Uterus (tissue), 4 donors: ENCODE results near the gene SAE1. TPM values are rescaled to one million over a fixed set of nuclear protein-coding genes. Genes with fewer than 3 reads are reported as not detected.
A peak's percentile ranks its signal among the peaks of the same experiment; 100 is the strongest.
"Not testable (repeated sequence)": the region's sequence is repeated elsewhere in the genome, so short reads cannot be mapped to it uniquely, and the experiment has no call there.

Experiments used
- DNase-seq, 2 donors: peaks; one replicate each; pipeline ENCODE4 v3.0.0-alpha.2; 2019 to 2020
- H3K27ac ChIP-seq, 2 donors: fragments of 200-600 bp; sonication (generic); 1 replicate in 1 of 2; 2 replicates in 1 of 2; pipeline ENCODE4 v1.5.1; 2016 to 2018
- H3K27me3 ChIP-seq, 2 donors: fragments of 200-600 bp; sonication (generic); one replicate each; pipeline ENCODE4 v1.5.1; 2018 to 2019; ENCODE audit warnings: control low read depth in 1 of 2
- H3K36me3 ChIP-seq, 2 donors: fragments of 200-600 bp; sonication (generic); one replicate each; pipeline ENCODE4 v1.5.1; 2019; ENCODE audit warnings: control low read depth in 1 of 2
- H3K4me1 ChIP-seq, 2 donors: fragments of 200-600 bp; sonication (generic); one replicate each; pipeline ENCODE4 v1.5.1; 2018 to 2019; ENCODE audit warnings: control low read depth in 1 of 2
- H3K4me3 ChIP-seq, 2 donors: fragments of 200-600 bp; sonication (generic); 1 replicate in 1 of 2; 2 replicates in 1 of 2; pipeline ENCODE4 v1.5.1; 2018 to 2019; ENCODE audit warnings: mild to moderate bottlenecking in 1 of 2
- H3K9me3 ChIP-seq, 2 donors: fragments of 200-600 bp; sonication (generic); one replicate each; pipeline ENCODE4 v1.5.1; 2019; ENCODE audit warnings: control low read depth in 1 of 2
- POLR2A ChIP-seq, 2 donors: fragments of 450-650 bp; IDR thresholded peaks; one replicate each; pipeline ENCODE4 v1.6.1; 2016; ENCODE audit warnings: antibody characterized with exemption in 2 of 2, mild to moderate bottlenecking in 1 of 2, moderate library complexity in 1 of 2
- intact Hi-C: fragments of 100-400 bp; cut with DNase I; formaldehyde crosslinking; loops from one replicate; pipeline ENCODE4 v1.15.1; 2023; ENCODE audit warnings: low total_unique reads
- total RNA-seq, 4 donors: library from RNA; depleted of rRNA in 3 of 4; stranded (reverse); fragments of >200 nt in 3 of 4; gene quantifications; one replicate each; pipeline versions ENCODE4 v1.1.0 to v1.2.4, GENCODE V29; 2014 to 2023
- TF ChIP-seq, protein P1 (sequence below), 4 experiments: fragments of 200-600 bp in 2 of 4; fragments of 450-650 bp in 2 of 4; sonication (generic) in 2 of 4; IDR thresholded peaks; one replicate each; pipeline ENCODE4 v1.5.1; 2016 to 2019; ENCODE audit warnings: antibody characterized with exemption in 4 of 4, mild to moderate bottlenecking in 2 of 4, moderate library complexity in 1 of 4
- donor health status: DM: yes; HTN: yes; CAD: no.

Gene SAE1
- total RNA-seq, 4 donors from 2014 or later = 17.6 to 144 (median 45.6) TPM

DNA sequence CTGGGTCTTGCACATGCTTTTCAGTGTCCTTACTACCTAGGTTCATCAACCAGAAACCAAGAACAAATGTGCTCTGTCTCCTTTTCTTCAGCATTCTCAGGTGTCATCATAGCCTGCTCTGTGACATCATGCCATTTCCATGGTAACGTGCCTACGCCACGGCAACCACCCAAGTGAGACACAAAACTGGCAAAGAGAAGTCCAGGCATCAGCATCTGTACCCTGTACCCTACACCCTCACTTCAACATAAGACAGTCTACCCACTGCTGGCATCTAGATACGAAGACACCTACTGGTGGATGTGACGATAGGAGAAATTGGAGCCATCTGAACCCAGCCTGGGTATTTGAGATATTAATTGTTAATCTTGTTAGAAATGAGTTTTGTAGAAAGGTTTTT lies 30.3 kb upstream of the SAE1 start:
- Histone ChIP-seq H3K9me3 (no peaks in the 10 kb centered on the region), H3K36me3 (no peaks in the 10 kb centered on the region), H3K4me3 (no peak overlapping the region), H3K27me3 (no peaks in the 10 kb centered on the region), H3K4me1 (peaks cover 0 to 8% of the 10 kb centered on the region in 2 donors), H3K27ac (no peak overlapping the region)
- intact Hi-C loops = no loop called here
- DNase-seq = no peak
- TF ChIP-seq POLR2A (IDR thresholded peaks at IDR 0.05) = no peak
- TF ChIP-seq, protein P1, sequence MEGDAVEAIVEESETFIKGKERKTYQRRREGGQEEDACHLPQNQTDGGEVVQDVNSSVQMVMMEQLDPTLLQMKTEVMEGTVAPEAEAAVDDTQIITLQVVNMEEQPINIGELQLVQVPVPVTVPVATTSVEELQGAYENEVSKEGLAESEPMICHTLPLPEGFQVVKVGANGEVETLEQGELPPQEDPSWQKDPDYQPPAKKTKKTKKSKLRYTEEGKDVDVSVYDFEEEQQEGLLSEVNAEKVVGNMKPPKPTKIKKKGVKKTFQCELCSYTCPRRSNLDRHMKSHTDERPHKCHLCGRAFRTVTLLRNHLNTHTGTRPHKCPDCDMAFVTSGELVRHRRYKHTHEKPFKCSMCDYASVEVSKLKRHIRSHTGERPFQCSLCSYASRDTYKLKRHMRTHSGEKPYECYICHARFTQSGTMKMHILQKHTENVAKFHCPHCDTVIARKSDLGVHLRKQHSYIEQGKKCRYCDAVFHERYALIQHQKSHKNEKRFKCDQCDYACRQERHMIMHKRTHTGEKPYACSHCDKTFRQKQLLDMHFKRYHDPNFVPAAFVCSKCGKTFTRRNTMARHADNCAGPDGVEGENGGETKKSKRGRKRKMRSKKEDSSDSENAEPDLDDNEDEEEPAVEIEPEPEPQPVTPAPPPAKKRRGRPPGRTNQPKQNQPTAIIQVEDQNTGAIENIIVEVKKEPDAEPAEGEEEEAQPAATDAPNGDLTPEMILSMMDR (IDR thresholded peaks at IDR 0.05) = no peak

DNA sequence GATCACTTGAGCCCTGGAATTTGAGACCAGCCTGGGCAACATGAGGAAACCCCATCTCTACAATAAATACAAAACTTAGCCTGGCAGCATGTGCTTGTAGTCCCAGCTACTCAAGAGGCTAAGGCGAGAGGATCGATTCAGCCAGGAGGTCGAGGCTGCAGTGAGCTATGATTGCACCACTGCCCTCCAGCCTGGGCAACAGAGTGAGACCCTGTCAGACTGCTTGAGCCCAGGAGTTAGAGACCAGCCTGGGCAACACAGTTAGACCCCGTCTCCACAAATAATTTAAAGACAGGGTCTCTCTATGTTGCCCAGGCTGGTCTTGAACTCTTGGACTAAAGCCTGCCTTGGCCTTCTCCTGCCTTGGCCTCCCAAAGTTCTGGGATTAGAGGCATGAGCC lies 29.5 kb upstream of the SAE1 start:
- H3K4me1 ChIP-seq, H3K4me3 ChIP-seq, DNase-seq, intact Hi-C loops, H3K27me3 ChIP-seq, H3K27ac ChIP-seq, H3K36me3 ChIP-seq, H3K9me3 ChIP-seq: not testable (repeated sequence)

DNA sequence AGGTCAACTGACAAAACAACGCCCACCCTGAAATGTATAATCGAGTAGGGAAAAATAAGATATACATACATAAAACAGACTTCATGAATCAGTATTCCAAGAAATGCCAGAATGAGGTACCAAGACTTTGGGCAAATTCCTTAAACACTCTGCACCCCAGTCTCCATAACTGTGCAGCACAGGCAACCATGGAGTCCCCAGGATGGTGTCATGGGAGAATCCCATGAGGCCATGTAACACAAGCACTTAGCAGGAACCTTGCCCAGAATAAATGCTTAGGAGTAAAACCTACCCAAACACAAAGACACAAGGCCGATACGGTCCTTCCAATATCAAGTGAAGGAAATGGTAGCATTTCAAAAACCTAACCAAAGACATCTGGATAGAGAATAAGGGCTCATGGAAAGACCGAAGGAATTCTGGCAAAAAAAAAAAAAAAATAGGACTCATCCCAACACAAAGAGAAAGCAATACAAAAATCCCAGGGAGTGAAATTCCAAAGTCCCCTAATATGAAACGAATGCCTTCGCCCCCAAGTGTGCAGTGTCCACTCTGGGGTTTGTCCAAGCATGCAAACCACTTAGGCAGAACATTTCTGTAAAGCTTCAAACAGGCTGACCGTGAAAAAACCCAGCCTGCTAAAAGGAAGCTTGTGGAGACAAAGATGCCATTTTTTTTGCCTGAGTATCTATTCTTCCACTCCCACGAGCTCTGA lies 28.1 kb upstream of the SAE1 start:
- Histone ChIP-seq H3K4me1 (peaks cover 0 to 11% of the 10 kb centered on the region in 2 donors), H3K27ac (peak overlapping the region in 1 of 2 donors; percentile 43)
- intact Hi-C loops = no loop called here

DNA sequence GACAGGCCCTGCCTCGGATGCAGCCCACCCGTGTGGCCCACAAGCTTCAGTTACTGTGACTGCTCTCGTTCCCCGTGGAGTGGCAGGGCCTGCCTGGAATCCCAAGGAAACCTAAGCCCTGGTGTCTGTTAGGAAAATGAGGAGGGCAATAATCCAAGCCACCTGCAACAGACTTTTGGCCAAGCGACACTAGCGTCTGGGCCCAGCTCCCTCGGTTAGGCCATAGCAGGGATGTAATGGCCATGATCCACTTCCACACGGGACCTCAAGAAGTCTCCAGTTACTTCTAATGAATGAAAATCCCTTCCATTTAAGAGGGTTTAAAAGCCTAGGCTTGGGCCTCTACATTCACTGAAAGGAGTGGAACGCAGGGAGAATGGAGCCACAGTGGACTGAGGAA lies 26.0 kb upstream of the SAE1 start:
- Histone ChIP-seq H3K27me3 (no peaks in the 10 kb centered on the region), H3K4me1 (peaks cover 0 to 13% of the 10 kb centered on the region in 2 donors)
- intact Hi-C loops = no loop called here

More for the DNA sequence above, 28.1 kb upstream of the SAE1 start:
- Histone ChIP-seq H3K4me3 (no peak overlapping the region), H3K27me3 (no peaks in the 10 kb centered on the region), H3K9me3 (no peaks in the 10 kb centered on the region), H3K36me3 (no peaks in the 10 kb centered on the region)
- DNase-seq = no peak
- TF ChIP-seq, protein P1 (IDR thresholded peaks at IDR 0.05) = no peak
- no peak for TF ChIP-seq POLR2A (IDR thresholded peaks at IDR 0.05)

DNA sequence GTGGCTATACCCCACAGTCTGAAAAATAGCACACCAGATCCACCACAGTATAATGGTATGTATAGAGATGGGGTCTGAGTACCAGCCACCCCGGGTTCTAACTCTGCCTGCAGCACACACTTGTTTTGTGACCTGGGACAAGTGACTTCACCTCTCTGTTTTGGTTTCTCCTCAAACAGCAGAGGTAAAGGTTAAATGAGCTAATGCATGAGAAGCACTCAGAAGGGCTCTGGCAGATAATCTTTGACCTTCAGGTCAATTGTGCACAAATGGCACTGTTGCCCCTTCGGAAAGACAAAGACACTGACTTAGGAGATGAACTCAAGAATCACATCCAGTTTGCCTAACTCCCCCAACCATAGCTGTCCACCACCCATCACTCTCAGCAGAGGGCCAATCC lies 24.8 kb upstream of the SAE1 start:
- intact Hi-C loops = no loop called here
- Histone ChIP-seq H3K4me3 (no peak overlapping the region), H3K27me3 (no peaks in the 10 kb centered on the region), H3K9me3 (no peaks in the 10 kb centered on the region), H3K36me3 (no peaks in the 10 kb centered on the region), H3K4me1 (peaks cover 0 to 13% of the 10 kb centered on the region in 2 donors), H3K27ac (peak overlapping the region; percentile 100)
- no peak for DNase-seq
- no peak for TF ChIP-seq POLR2A (IDR thresholded peaks at IDR 0.05)
- TF ChIP-seq, protein P1 (IDR thresholded peaks at IDR 0.05) = no peak

More for the DNA sequence above, 26.0 kb upstream of the SAE1 start:
- no peak for DNase-seq
- Histone ChIP-seq H3K36me3 (no peaks in the 10 kb centered on the region), H3K27ac (no peak overlapping the region), H3K4me3 (no peak overlapping the region), H3K9me3 (no peaks in the 10 kb centered on the region)
- TF ChIP-seq POLR2A (IDR thresholded peaks at IDR 0.05) = no peak
- TF ChIP-seq, protein P1 (IDR thresholded peaks at IDR 0.05) = no peak
